CD14-positive monocyte (primary cell): ENCODE measurements around the gene FOCAD. TPM values are rescaled to one million over a fixed set of nuclear protein-coding genes. Genes with fewer than 3 reads are reported as not detected.

Experiments used
- DNase-seq, 3 donors: peaks; one replicate each; pipeline ENCODE4 v3.0.0-alpha.2; 2011 to 2022
- H2AFZ ChIP-seq: 2 replicates; pipeline ENCODE4 v1.6.0; 2012; ENCODE audit warnings: mild to moderate bottlenecking, low read depth, low read length, inconsistent platforms; ENCODE audit not compliant: insufficient read depth, poor library complexity, severe bottlenecking
- H3K27ac ChIP-seq, 2 donors: 1 replicate in 1 of 2; 2 replicates in 1 of 2; pipeline ENCODE4 v1.5.1; 2012 to 2013; ENCODE audit warnings: low read length in 2 of 2, control low read depth in 1 of 2, inconsistent platforms in 1 of 2, low read depth in 1 of 2, mild to moderate bottlenecking in 1 of 2
- H3K27me3 ChIP-seq, 2 donors: one replicate each; pipeline versions ENCODE4 v1.6.0 to v1.6.1; 2011 to 2013; ENCODE audit warnings: low read length in 2 of 2; ENCODE audit not compliant: control insufficient read depth in 2 of 2, insufficient read depth in 2 of 2
- H3K36me3 ChIP-seq, 2 donors: replicated peaks in 1 of 2; 1 replicate in 1 of 2; 2 replicates in 1 of 2; pipeline versions ENCODE4 v1.5.1 to v1.6.1; 2012 to 2013; ENCODE audit warnings: low read length in 2 of 2, control low read depth in 1 of 2, inconsistent platforms in 1 of 2, mild to moderate bottlenecking in 1 of 2; ENCODE audit not compliant: insufficient read depth in 2 of 2, control insufficient read depth in 1 of 2
- H3K4me1 ChIP-seq, 2 donors: 1 replicate in 1 of 2; 2 replicates in 1 of 2; pipeline versions ENCODE4 v1.5.1 to v1.6.1; 2012 to 2013; ENCODE audit warnings: low read length in 2 of 2, control low read depth in 1 of 2, inconsistent platforms in 1 of 2, mild to moderate bottlenecking in 1 of 2, moderate library complexity in 1 of 2; ENCODE audit not compliant: insufficient read depth in 2 of 2, control insufficient read depth in 1 of 2
- H3K4me2 ChIP-seq: replicated peaks from 2 replicates; pipeline ENCODE3; 2012; ENCODE audit warnings: low read length, moderate library complexity, mild to moderate bottlenecking; ENCODE audit not compliant: poor library complexity, severe bottlenecking; ENCODE audit errors: extremely low read depth
- H3K4me3 ChIP-seq, 3 experiments: fragments of 200-600 bp in 1 of 3; sonication (generic) in 1 of 3; replicated peaks in 1 of 3; 1 replicate in 2 of 3; 2 replicates in 1 of 3; pipeline ENCODE4 v1.5.1; 2011 to 2013; ENCODE audit warnings: low read length in 3 of 3, mild to moderate bottlenecking in 3 of 3, control low read depth in 2 of 3, low read depth in 2 of 3, inconsistent platforms in 1 of 3, moderate library complexity in 1 of 3
- H3K79me2 ChIP-seq: 2 replicates; pipeline ENCODE4 v1.6.0; 2012; ENCODE audit warnings: mild to moderate bottlenecking, control low read depth, inconsistent platforms, low read length, moderate library complexity; ENCODE audit not compliant: insufficient read depth
- H3K9ac ChIP-seq: 2 replicates; pipeline ENCODE4 v1.6.0; 2017; ENCODE audit warnings: low read length, mild to moderate bottlenecking; ENCODE audit not compliant: insufficient read depth, poor library complexity, severe bottlenecking
- H3K9me3 ChIP-seq, 2 donors: replicated peaks in 1 of 2; 1 replicate in 1 of 2; 2 replicates in 1 of 2; pipeline versions ENCODE4 v1.5.1 to v1.6.1; 2012 to 2013; ENCODE audit warnings: low read length in 2 of 2, control low read depth in 1 of 2; ENCODE audit not compliant: control insufficient read depth in 1 of 2, insufficient read depth in 1 of 2
- H4K20me1 ChIP-seq: 2 replicates; pipeline ENCODE4 v1.6.0; 2012; ENCODE audit warnings: mild to moderate bottlenecking, low read length, control low read depth, moderate library complexity; ENCODE audit not compliant: insufficient read depth
- H3K27ac Mint-ChIP-seq, 7 donors: one replicate each; pipeline ENCODE4 v1.8.0; 2020; ENCODE audit warnings: mild to moderate bottlenecking in 7 of 7, mixed read lengths in 7 of 7, moderate library complexity in 6 of 7, inconsistent platforms in 2 of 7
- H3K27me3 Mint-ChIP-seq, 3 donors: one replicate each; pipeline ENCODE4 v1.8.0; 2021 to 2022; ENCODE audit warnings: low read depth in 3 of 3, mild to moderate bottlenecking in 3 of 3, mixed read lengths in 3 of 3, moderate library complexity in 3 of 3, inconsistent platforms in 1 of 3
- H3K36me3 Mint-ChIP-seq, 2 donors: one replicate each; pipeline ENCODE4 v1.8.0; 2020; ENCODE audit warnings: mixed read lengths in 2 of 2, inconsistent platforms in 1 of 2, mild to moderate bottlenecking in 1 of 2
- H3K4me1 Mint-ChIP-seq: one replicate; pipeline ENCODE4 v1.8.0; 2020; ENCODE audit warnings: mild to moderate bottlenecking, mixed read lengths
- H3K4me3 Mint-ChIP-seq, 2 donors: one replicate each; pipeline ENCODE4 v1.8.0; 2020; ENCODE audit warnings: mild to moderate bottlenecking in 2 of 2, mixed read lengths in 2 of 2, moderate library complexity in 1 of 2
- H3K9me3 Mint-ChIP-seq, 7 donors: one replicate each; pipeline ENCODE4 v1.8.0; 2020 to 2022; ENCODE audit warnings: mixed read lengths in 7 of 7, mild to moderate bottlenecking in 6 of 7, moderate library complexity in 6 of 7, inconsistent platforms in 2 of 7
- CTCF ChIP-seq: fragments of 200-600 bp; IDR thresholded peaks from one replicate; pipeline ENCODE4 v1.8.0; 2022; ENCODE audit warnings: antibody characterized with exemption, mild to moderate bottlenecking
- WGBS: methylation state at CpG from one replicate; pipeline ENCODE4 v1.1.5; 2013; ENCODE audit warnings: missing lambda C conversion rate; ENCODE audit not compliant: insufficient coverage; 5-methylcytosine and 5-hydroxymethylcytosine counted together
- intact Hi-C, 2 donors: fragments of 100-400 bp; cut with micrococcal nuclease; formaldehyde crosslinking; loops; one replicate each; pipeline versions ENCODE4 v1.15.0 to v1.15.1; 2023
- polyA plus RNA-seq, 3 donors: library from polyadenylated mRNA; depleted of rRNA in 1 of 3; unstranded in 2 of 3; stranded (reverse) in 1 of 3; fragments of 300-500 nt in 2 of 3; fragments of >200 nt in 1 of 3; fragmentation: Illumina TruSeq in 2 of 3; gene quantifications; 1 replicate in 2 of 3; 2 replicates in 1 of 3; pipeline ENCODE4 v1.2.3, GENCODE V29; 2012 to 2021

FOCAD gene
- polyA plus RNA-seq, 3 donors, result 4.9 to 6.3 (median 5.1) TPM

- intact Hi-C loops, result no loop called here
- no peak overlapping the region for H2AFZ ChIP-seq
- WGBS, result 20% methylated on average over 1 of the region's 2 CpGs
- no peak overlapping the region for H3K27ac ChIP-seq
- H3K27ac Mint-ChIP-seq, result no peak overlapping the region
- H3K9me3 ChIP-seq, result no peaks in the 10 kb centered on the region
- H3K79me2 ChIP-seq, result no peaks in the 10 kb centered on the region
- no peak for DNase-seq
- H3K4me3 ChIP-seq, result no peak overlapping the region
- no peaks in the 10 kb centered on the region for H4K20me1 ChIP-seq
- no peak overlapping the region for H3K4me3 Mint-ChIP-seq
- H3K27me3 Mint-ChIP-seq, result no peaks in the 10 kb centered on the region
- no peaks in the 10 kb centered on the region for H3K27me3 ChIP-seq
- H3K9me3 Mint-ChIP-seq, result no peaks in the 10 kb centered on the region
- H3K4me1 Mint-ChIP-seq, result no peaks in the 10 kb centered on the region
- no peak for TF ChIP-seq CTCF
- peaks cover 0 to 8% of the 10 kb centered on the region in 2 donors for H3K36me3 ChIP-seq
- no peak overlapping the region for H3K4me2 ChIP-seq
- no peak overlapping the region for H3K9ac ChIP-seq
- peaks cover 26 to 27% of the 10 kb centered on the region in 2 donors for H3K36me3 Mint-ChIP-seq
- no peaks in the 10 kb centered on the region for H3K4me1 ChIP-seq
These were observed 60.1 kb downstream of the FOCAD start for GRCh38 chr9:20744036-20744630.

GRCh38 chr9:20746967-20747366, 62.9 kb downstream of the FOCAD start:
- H4K20me1 ChIP-seq, result no peaks in the 10 kb centered on the region
- H3K27me3 ChIP-seq, result no peaks in the 10 kb centered on the region
- Mint-ChIP-seq H3K4me3 (no peak overlapping the region), H3K4me1 (peaks cover 6% of the 10 kb centered on the region), H3K9me3 (no peaks in the 10 kb centered on the region), H3K36me3 (peaks cover 11 to 17% of the 10 kb centered on the region in 2 donors), H3K27ac (no peak overlapping the region), H3K27me3 (no peaks in the 10 kb centered on the region)
- H3K36me3 ChIP-seq, result no peaks in the 10 kb centered on the region
- no CpG with 5 or more reads among the region's 1 CpG for WGBS
- no peak for TF ChIP-seq CTCF
- no peaks in the 10 kb centered on the region for H3K79me2 ChIP-seq
- no peak overlapping the region for H2AFZ ChIP-seq
- intact Hi-C loops, result no loop called here
- H3K4me2 ChIP-seq, result no peak overlapping the region
- no peak overlapping the region for H3K27ac ChIP-seq
- H3K4me3 ChIP-seq, result no peak overlapping the region
- H3K4me1 ChIP-seq, result no peaks in the 10 kb centered on the region
- DNase-seq, result no peak
- no peak overlapping the region for H3K9ac ChIP-seq
- H3K9me3 ChIP-seq, result no peaks in the 10 kb centered on the region
